Thyroid gland (tissue), 4 donors: ENCODE results near the gene KCNJ5. TPM values are rescaled to one million over a fixed set of nuclear protein-coding genes. Genes with fewer than 3 reads are reported as not detected.

Source experiments
- DNase-seq, 2 donors: peaks; one replicate each; pipeline ENCODE4 v3.0.0-alpha.2; 2019
- H3K27ac ChIP-seq, 3 donors: fragments of 200-600 bp; sonication (generic); 1 replicate in 2 of 3; 2 replicates in 1 of 3; pipeline ENCODE4 v1.5.1; 2016 to 2019; ENCODE audit warnings: mild to moderate bottlenecking in 1 of 3, moderate library complexity in 1 of 3
- H3K27me3 ChIP-seq: fragments of 200-600 bp; sonication (generic); one replicate; pipeline ENCODE4 v1.5.1; 2019
- H3K36me3 ChIP-seq, 2 donors: fragments of 200-600 bp; sonication (generic); one replicate each; pipeline ENCODE4 v1.5.1; 2016 to 2019
- H3K4me1 ChIP-seq, 2 donors: fragments of 200-600 bp; sonication (generic); one replicate each; pipeline ENCODE4 v1.5.1; 2017 to 2019
- H3K4me3 ChIP-seq, 3 donors: fragments of 200-600 bp; sonication (generic); replicated peaks in 1 of 3; 1 replicate in 2 of 3; 2 replicates in 1 of 3; pipeline ENCODE4 v1.5.1; 2016; ENCODE audit warnings: mild to moderate bottlenecking in 1 of 3
- H3K9me3 ChIP-seq: fragments of 200-600 bp; sonication (generic); one replicate; pipeline ENCODE4 v1.5.1; 2017
- POLR2A ChIP-seq, 2 donors: fragments of 450-650 bp; IDR thresholded peaks; one replicate each; pipeline ENCODE4 v1.6.1; 2017; ENCODE audit warnings: antibody characterized with exemption in 2 of 2, mild to moderate bottlenecking in 2 of 2, moderate library complexity in 1 of 2
- WGBS, 2 donors: methylation state at CpG; one replicate each; pipeline ENCODE4 v1.1.5; 2017; 5-methylcytosine and 5-hydroxymethylcytosine counted together
- intact Hi-C: fragments of 100-400 bp; cut with DNase I; formaldehyde crosslinking; loops from one replicate; pipeline ENCODE4 v1.15.1; 2023
- total RNA-seq, 4 donors: library from RNA; depleted of rRNA; stranded (reverse); fragments of >200 nt; gene quantifications; one replicate each; pipeline ENCODE4 v1.2.3, GENCODE V29; 2016
- TF ChIP-seq, protein P1 (sequence below), 6 experiments: fragments of 200-600 bp in 3 of 6; fragments of 450-650 bp in 3 of 6; sonication (generic) in 3 of 6; IDR thresholded peaks; one replicate each; pipeline ENCODE4 v1.5.1; 2016 to 2019; ENCODE audit warnings: antibody characterized with exemption in 6 of 6, mild to moderate bottlenecking in 2 of 6, inconsistent platforms in 1 of 6, moderate library complexity in 1 of 6

The KCNJ5 gene
- total RNA-seq, 4 donors from 2014 or later: 0.40 to 2.7 (median 1.2) TPM

DNA sequence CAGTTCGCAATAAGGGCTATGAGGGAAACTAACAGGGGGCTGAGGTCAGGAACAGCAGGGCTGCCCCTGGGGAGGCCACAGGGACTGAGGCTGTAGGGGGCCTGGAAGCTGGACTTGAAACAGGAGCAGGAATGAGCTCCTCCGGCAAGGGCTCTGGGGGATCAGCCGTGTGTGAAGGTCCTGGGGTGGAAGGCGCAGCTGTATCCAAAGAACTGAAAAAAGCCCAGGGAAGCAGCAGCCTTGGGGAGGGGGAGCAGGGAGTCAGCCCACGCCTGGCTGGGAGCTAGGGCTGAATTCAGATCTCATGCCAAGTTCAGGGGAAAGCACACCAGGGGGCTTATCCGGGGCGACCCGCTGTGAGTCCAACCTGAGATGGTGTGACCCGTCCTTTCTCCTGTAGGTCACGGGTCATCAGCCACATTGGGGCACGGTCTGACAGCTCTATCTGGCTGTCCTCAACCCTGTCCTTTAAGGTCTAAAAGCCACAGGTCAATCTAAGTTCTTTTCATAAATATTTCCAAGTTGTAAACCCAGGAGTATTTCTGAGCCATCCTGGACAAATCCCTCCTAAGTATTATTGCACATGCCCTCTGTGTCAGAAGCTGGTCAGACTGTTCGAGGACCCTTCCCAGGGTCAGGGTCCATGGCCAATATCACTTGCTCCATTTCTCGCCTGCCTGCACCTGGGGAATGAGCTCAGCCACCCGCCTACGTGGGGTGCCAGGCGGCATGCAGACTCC is 33.5 kb downstream of the KCNJ5 start:
- no peak overlapping the region for H3K4me3 ChIP-seq
- WGBS, 2 donors: 77 to 78% methylated on average over 16 of the region's 16 CpGs
- H3K4me1 ChIP-seq: no peaks in the 10 kb centered on the region
- H3K36me3 ChIP-seq: no peaks in the 10 kb centered on the region
- intact Hi-C loops: no loop called here
- no peak for DNase-seq
- H3K9me3 ChIP-seq: no peaks in the 10 kb centered on the region
- H3K27ac ChIP-seq: no peak overlapping the region
- H3K27me3 ChIP-seq: no peaks in the 10 kb centered on the region
- TF ChIP-seq POLR2A (IDR thresholded peaks at IDR 0.05): no peak
- TF ChIP-seq, protein P1, sequence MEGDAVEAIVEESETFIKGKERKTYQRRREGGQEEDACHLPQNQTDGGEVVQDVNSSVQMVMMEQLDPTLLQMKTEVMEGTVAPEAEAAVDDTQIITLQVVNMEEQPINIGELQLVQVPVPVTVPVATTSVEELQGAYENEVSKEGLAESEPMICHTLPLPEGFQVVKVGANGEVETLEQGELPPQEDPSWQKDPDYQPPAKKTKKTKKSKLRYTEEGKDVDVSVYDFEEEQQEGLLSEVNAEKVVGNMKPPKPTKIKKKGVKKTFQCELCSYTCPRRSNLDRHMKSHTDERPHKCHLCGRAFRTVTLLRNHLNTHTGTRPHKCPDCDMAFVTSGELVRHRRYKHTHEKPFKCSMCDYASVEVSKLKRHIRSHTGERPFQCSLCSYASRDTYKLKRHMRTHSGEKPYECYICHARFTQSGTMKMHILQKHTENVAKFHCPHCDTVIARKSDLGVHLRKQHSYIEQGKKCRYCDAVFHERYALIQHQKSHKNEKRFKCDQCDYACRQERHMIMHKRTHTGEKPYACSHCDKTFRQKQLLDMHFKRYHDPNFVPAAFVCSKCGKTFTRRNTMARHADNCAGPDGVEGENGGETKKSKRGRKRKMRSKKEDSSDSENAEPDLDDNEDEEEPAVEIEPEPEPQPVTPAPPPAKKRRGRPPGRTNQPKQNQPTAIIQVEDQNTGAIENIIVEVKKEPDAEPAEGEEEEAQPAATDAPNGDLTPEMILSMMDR (IDR thresholded peaks at IDR 0.05): no peak

DNA sequence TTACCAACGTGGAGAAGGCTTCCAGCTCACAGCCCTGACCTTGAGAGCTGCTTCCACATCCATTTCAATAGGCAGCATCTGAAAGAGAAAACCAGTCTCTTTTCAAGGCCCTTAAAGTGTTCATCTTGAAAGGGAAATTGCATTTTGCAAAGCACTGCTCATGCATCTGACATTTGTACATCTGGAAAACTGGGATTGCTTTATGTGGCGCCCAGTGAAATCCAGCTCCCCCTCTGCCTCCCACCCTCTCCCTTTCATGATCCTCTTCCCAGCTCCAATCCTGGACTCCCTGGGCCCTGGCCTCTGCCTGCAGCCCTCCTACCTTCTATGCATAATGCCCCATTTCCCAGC is 34.1 kb downstream of the KCNJ5 start:
- WGBS, 2 donors: 56 to 75% methylated on average over 2 of the region's 2 CpGs
- no peak for DNase-seq
- no peaks in the 10 kb centered on the region for H3K27me3 ChIP-seq

DNA sequence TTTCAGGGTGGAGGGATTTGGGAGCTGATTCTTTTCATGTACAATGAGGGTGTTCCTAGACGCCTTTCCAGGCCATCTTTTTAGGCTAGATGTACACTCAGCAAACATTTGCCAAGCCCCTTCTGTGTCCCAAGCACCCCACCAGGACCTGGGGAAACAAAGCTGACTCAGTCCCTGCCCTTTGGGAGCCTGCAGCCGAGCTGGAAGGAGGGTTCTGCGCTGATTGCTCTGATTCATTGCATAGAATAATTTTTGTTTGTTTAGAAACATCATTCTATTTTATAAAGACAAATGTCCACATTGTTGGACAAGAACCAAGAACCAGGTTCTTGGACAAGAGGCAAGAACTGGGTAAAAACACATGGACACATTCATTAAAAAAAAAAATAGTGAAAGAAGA is 34.8 kb downstream of the KCNJ5 start:
- Histone ChIP-seq H3K36me3 (no peaks in the 10 kb centered on the region), H3K27ac (no peak overlapping the region), H3K27me3 (no peaks in the 10 kb centered on the region), H3K9me3 (no peaks in the 10 kb centered on the region), H3K4me1 (no peaks in the 10 kb centered on the region), H3K4me3 (no peak overlapping the region)
- WGBS, 2 donors: 74 to 83% methylated on average over 3 of the region's 3 CpGs
- DNase-seq: no peak
- TF ChIP-seq, protein P1 (IDR thresholded peaks at IDR 0.05): no peak
- no peak for TF ChIP-seq POLR2A (IDR thresholded peaks at IDR 0.05)
- intact Hi-C loops: no loop called here

More for the DNA sequence above, 34.1 kb downstream of the KCNJ5 start:
- Histone ChIP-seq H3K36me3 (no peaks in the 10 kb centered on the region), H3K27ac (no peak overlapping the region), H3K9me3 (no peaks in the 10 kb centered on the region), H3K4me1 (no peaks in the 10 kb centered on the region), H3K4me3 (no peak overlapping the region)
- no peak for TF ChIP-seq POLR2A (IDR thresholded peaks at IDR 0.05)
- TF ChIP-seq, protein P1 (IDR thresholded peaks at IDR 0.05): no peak
- intact Hi-C loops: no loop called here

DNA sequence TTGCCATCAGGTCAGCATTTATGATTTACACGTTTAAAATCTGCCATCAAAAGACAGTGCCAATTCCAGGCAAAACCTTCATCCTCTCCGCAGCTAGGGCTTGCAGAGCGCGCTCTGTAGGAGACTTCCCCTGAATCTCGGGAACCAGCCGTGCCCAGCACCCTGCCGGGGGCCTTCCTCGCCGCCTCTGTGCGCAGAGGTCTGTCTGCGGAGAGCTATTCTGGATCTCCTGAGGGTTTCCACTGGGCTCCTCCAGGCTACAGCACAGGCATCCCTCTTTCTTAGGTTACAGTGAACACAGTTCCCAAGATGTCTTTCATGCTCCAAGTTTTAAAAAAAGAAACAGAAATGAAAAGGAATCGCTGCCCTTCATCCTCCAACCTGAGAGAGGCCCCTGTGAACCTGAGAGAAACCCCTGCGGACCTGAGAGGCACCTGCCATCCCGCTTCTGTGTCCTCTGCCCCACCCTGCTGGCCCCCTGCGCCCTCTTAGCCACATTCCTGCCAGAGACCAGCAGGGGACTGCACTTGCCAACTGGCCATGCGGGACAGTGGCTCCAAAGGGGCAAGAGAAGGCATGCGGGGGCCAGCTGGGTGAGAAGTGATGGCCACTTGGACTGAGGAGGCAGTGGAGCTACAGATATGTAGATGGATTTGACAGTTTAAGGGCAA is 35.4 kb downstream of the KCNJ5 start:
- no peak for TF ChIP-seq POLR2A (IDR thresholded peaks at IDR 0.05)
- TF ChIP-seq, protein P1 (IDR thresholded peaks at IDR 0.05): no peak
- Histone ChIP-seq H3K27ac (no peak overlapping the region), H3K36me3 (no peaks in the 10 kb centered on the region), H3K4me3 (no peak overlapping the region), H3K9me3 (no peaks in the 10 kb centered on the region), H3K4me1 (no peaks in the 10 kb centered on the region), H3K27me3 (no peaks in the 10 kb centered on the region)
- DNase-seq: no peak
- intact Hi-C loops: no loop called here
- 79 to 82% methylated on average over 17 of the region's 17 CpGs for WGBS, 2 donors

DNA sequence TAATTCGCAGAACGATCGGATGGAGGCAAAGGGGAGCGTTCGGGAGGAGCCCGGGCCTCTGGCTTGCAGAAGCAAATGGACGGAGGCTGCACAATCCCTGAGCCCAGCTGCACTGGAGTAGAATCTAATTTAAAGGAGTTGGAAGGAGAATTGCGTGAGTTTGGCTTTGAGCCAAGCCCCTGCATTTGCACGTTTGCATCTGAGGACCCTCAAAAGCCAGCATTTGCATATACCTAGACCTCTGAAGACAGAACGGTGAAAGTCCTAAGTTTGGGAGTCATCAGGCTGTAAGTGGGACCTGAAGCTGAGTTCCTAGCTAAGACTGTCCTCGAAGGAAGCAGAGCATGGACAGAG is 35.9 kb downstream of the KCNJ5 start:
- intact Hi-C loops: no loop called here
- H3K27me3 ChIP-seq: no peaks in the 10 kb centered on the region
- H3K27ac ChIP-seq: no peak overlapping the region
- DNase-seq: no peak
- H3K4me3 ChIP-seq: no peak overlapping the region
- TF ChIP-seq, protein P1 (IDR thresholded peaks at IDR 0.05): no peak
- no peak for TF ChIP-seq POLR2A (IDR thresholded peaks at IDR 0.05)
- no peaks in the 10 kb centered on the region for H3K4me1 ChIP-seq
- WGBS, 2 donors: 70 to 75% methylated on average over 11 of the region's 11 CpGs
- no peaks in the 10 kb centered on the region for H3K36me3 ChIP-seq
- no peaks in the 10 kb centered on the region for H3K9me3 ChIP-seq
